ENCODE results near the gene ZNF605.

DNA sequence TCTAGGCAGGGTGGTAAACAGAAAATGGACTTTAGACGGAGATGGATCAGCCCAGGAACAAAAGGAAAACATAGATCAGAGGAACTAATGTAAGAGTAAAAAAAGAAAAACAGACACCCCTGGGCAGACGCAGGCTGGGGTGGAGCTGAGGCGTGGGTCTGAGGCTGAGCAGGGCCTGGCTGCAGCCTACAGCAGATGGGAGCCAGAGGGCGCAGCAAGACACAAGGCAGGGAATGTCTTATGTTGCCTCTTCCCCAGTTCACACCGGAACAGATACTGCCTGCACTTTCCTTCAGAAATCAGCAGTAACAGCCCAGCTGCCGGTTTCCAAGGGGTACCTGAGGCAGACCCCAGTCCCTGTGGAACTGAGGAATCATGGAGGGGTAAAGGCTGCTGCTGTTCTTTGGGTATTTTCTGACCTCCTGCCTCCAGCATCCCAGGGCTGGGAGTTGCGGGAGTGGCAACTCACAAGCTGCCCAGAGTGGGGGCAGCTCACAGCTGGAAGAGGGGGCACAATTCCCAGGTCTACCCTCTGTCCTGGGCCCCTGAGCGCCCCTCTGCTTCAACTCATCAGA, 9.8 kb downstream of the ZNF605 start:
- TF ChIP-seq, protein P1, sequence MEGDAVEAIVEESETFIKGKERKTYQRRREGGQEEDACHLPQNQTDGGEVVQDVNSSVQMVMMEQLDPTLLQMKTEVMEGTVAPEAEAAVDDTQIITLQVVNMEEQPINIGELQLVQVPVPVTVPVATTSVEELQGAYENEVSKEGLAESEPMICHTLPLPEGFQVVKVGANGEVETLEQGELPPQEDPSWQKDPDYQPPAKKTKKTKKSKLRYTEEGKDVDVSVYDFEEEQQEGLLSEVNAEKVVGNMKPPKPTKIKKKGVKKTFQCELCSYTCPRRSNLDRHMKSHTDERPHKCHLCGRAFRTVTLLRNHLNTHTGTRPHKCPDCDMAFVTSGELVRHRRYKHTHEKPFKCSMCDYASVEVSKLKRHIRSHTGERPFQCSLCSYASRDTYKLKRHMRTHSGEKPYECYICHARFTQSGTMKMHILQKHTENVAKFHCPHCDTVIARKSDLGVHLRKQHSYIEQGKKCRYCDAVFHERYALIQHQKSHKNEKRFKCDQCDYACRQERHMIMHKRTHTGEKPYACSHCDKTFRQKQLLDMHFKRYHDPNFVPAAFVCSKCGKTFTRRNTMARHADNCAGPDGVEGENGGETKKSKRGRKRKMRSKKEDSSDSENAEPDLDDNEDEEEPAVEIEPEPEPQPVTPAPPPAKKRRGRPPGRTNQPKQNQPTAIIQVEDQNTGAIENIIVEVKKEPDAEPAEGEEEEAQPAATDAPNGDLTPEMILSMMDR (IDR thresholded peaks at IDR 0.05), result no peak
- TF ChIP-seq POLR2A (IDR thresholded peaks at IDR 0.05) (no peak), EP300 (IDR thresholded peaks at IDR 0.05) (no peak)
